ENCODE measurements around the gene OR2V2.

GRCh38 chr5:181205761-181206649 is 58.6 kb downstream of the OR2V2 start:
- TF ChIP-seq EZH2 (IDR thresholded peaks at IDR 0.05; ENCODE audit: borderline replicate concordance, insufficient read depth, low read length, poor library complexity, severe bottlenecking) (no peak), CTCF (IDR thresholded peaks at IDR 0.05; ENCODE audit: poor library complexity, severe bottlenecking) (no peak), EP300 (conservative IDR thresholded peaks at IDR 0.05; ENCODE audit: poor library complexity, severe bottlenecking) (no peak), REST (IDR thresholded peaks at IDR 0.05; ENCODE audit: borderline replicate concordance) (no peak), TAF1 (IDR thresholded peaks at IDR 0.05; ENCODE audit: low read depth) (no peak), POLR2AphosphoS5 (IDR thresholded peaks at IDR 0.05) (no peak)
